ENCODE results near the gene LMX1B.

DNA sequence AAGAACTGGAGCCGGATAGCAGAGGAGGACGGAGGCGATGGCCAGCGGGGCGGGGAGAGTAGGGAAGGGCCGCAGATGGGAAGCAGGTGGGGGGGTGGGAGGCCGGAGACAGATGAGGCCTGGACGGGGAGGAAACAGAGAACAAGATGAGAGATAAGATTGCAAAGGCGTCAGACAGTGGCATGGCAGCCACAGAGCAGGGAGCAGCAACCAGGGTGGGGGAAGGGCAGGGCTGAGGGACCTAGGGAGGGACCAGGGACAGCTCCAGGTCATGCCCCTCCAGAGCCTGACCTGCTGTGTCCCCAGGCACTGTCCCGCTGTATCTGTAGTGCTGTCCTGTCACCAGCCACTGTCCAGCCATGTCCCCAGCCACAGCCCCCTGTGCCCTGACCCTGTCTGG is 49.6 kb upstream of the LMX1B start:
- TF ChIP-seq ZNF202 (tag by site-specific recombination; IDR thresholded peaks at IDR 0.05; ENCODE audit: borderline replicate concordance) = no peak
- TF ChIP-seq CTCF (tag by site-specific recombination; IDR thresholded peaks at IDR 0.05) = no peak

All from HEK293 (cell line).